ENCODE results near the gene CENATAC.

CENATAC gene

GRCh38 chr11:119023741-119024140 is 25.8 kb downstream of the CENATAC start:
- no peaks in the 10 kb centered on the region for H3K27me3 ChIP-seq (ENCODE audit: insufficient read depth, poor library complexity, severe bottlenecking)
- DNase-seq (ENCODE audit: low read depth in 1 of 2, low spot score in 1 of 2), result no peak
- H3K4me3 ChIP-seq (replicated peaks; ENCODE audit: insufficient read depth, low read length), result no peak overlapping the region
- no peak overlapping the region for H3K27ac ChIP-seq (replicated peaks)
- TF ChIP-seq GABPA (IDR thresholded peaks at IDR 0.05; ENCODE audit: low read depth) (no peak), CTCF (IDR thresholded peaks at IDR 0.05; ENCODE audit: insufficient read depth, low read length) (no peak), REST (IDR thresholded peaks at IDR 0.05; ENCODE audit: insufficient replicate concordance, low read depth) (no peak), SPI1 (IDR thresholded peaks at IDR 0.05; ENCODE audit: borderline replicate concordance, low read depth) (no peak), POLR2AphosphoS5 (IDR thresholded peaks at IDR 0.05; ENCODE audit: low read depth) (no peak)

- TF ChIP-seq POLR2AphosphoS5 (IDR thresholded peaks at IDR 0.05; ENCODE audit: low read depth) (no peak), GABPA (IDR thresholded peaks at IDR 0.05; ENCODE audit: low read depth) (no peak), CTCF (IDR thresholded peaks at IDR 0.05; ENCODE audit: insufficient read depth, low read length) (no peak), SPI1 (IDR thresholded peaks at IDR 0.05; ENCODE audit: borderline replicate concordance, low read depth) (no peak), REST (IDR thresholded peaks at IDR 0.05; ENCODE audit: insufficient replicate concordance, low read depth) (no peak)
- DNase-seq (ENCODE audit: low read depth in 1 of 2, low spot score in 1 of 2), result no peak
- Histone ChIP-seq H3K27ac (replicated peaks) (no peak overlapping the region), H3K4me3 (replicated peaks; ENCODE audit: insufficient read depth, low read length) (no peak overlapping the region), H3K27me3 (ENCODE audit: insufficient read depth, poor library complexity, severe bottlenecking) (no peaks in the 10 kb centered on the region)
Observed at GRCh38 chr11:119024430-119025098, 26.6 kb downstream of the CENATAC start.

- H3K4me3 ChIP-seq (replicated peaks; ENCODE audit: insufficient read depth, low read length), result no peak overlapping the region
- no peak for DNase-seq (ENCODE audit: low read depth in 1 of 2, low spot score in 1 of 2)
- TF ChIP-seq REST (IDR thresholded peaks at IDR 0.05; ENCODE audit: insufficient replicate concordance, low read depth) (no peak), CTCF (IDR thresholded peaks at IDR 0.05; ENCODE audit: insufficient read depth, low read length) (no peak), GABPA (IDR thresholded peaks at IDR 0.05; ENCODE audit: low read depth) (no peak), SPI1 (IDR thresholded peaks at IDR 0.05; ENCODE audit: borderline replicate concordance, low read depth) (no peak), POLR2AphosphoS5 (IDR thresholded peaks at IDR 0.05; ENCODE audit: low read depth) (no peak)
Observed at GRCh38 chr11:119025099-119025473, 27.1 kb downstream of the CENATAC start.

More at GRCh38 chr11:119025099-119025473, 27.1 kb downstream of the CENATAC start:
- Histone ChIP-seq H3K27me3 (ENCODE audit: insufficient read depth, poor library complexity, severe bottlenecking) (no peaks in the 10 kb centered on the region), H3K27ac (replicated peaks) (no peak overlapping the region)
